OCI-LY3 (cell line): ENCODE measurements around the gene ITGA11.

Experiments
- H2AFZ ChIP-seq: fragments of 200-600, 300-600 bp; shearing (Covaris generic); 2 replicates; pipeline ENCODE4 v1.6.0; 2014; ENCODE audit warnings: antibody characterized with exemption, low read depth, low read length
- H3K27ac ChIP-seq: fragments of 200-600, 300-600 bp; sonication (generic); 2 replicates; pipeline ENCODE4 v1.5.1; 2014; ENCODE audit warnings: mild to moderate bottlenecking, low read length, moderate library complexity, mixed read lengths
- H3K27me3 ChIP-seq: fragments of 200-600, 300-600 bp; sonication (generic); 2 replicates; pipeline ENCODE4 v1.6.1; 2014; ENCODE audit warnings: low read depth, low read length, mixed read lengths
- H3K36me3 ChIP-seq: fragments of 200-600, 300-600 bp; sonication (generic); replicated peaks from 2 replicates; pipeline ENCODE3; 2014; ENCODE audit warnings: low read depth, low read length, mixed read lengths
- H3K4me1 ChIP-seq: fragments of 300-600, 200-600 bp; sonication (generic); 2 replicates; pipeline ENCODE4 v1.6.1; 2014; ENCODE audit warnings: low read length, mixed read lengths
- H3K4me2 ChIP-seq: fragments of 200-600, 300-600 bp; sonication (generic); 2 replicates; pipeline ENCODE4 v1.6.1; 2014; ENCODE audit warnings: low read length, mixed read lengths
- H3K4me3 ChIP-seq: fragments of 300-600, 200-600 bp; sonication (generic); 2 replicates; pipeline ENCODE4 v1.5.1; 2014; ENCODE audit warnings: antibody characterized with exemption, mild to moderate bottlenecking, low read length, moderate library complexity
- H3K79me2 ChIP-seq: fragments of 300-600, 200-600 bp; shearing (Covaris generic); 2 replicates; pipeline ENCODE4 v1.6.1; 2014; ENCODE audit warnings: mild to moderate bottlenecking, low read length, mixed read lengths
- H3K9ac ChIP-seq: fragments of 300-600, 200-600 bp; shearing (Covaris generic); 2 replicates; pipeline ENCODE4 v1.6.0; 2014; ENCODE audit warnings: mild to moderate bottlenecking, low read length, moderate library complexity
- H3K9me3 ChIP-seq: fragments of 200-600, 300-600 bp; shearing (Covaris generic); 2 replicates; pipeline ENCODE4 v1.6.1; 2014; ENCODE audit warnings: low read length, mixed read lengths; ENCODE audit not compliant: insufficient read depth
- H4K20me1 ChIP-seq: fragments of 200-600, 300-600 bp; sonication (generic); 2 replicates; pipeline ENCODE4 v1.6.1; 2016; ENCODE audit warnings: low read length, mixed read lengths; ENCODE audit not compliant: insufficient read depth
- CTCF ChIP-seq: fragments of 200-600, 300-600 bp; sonication (generic); IDR thresholded peaks from 2 replicates; pipeline ENCODE4 v1.5.1; 2014; ENCODE audit warnings: antibody characterized with exemption, low read length, low read depth
- EZH2phosphoT487 ChIP-seq: fragments of 200-600 bp; shearing (Covaris generic); IDR thresholded peaks from 2 replicates; pipeline ENCODE4 v1.6.1; 2018; ENCODE audit warnings: antibody characterized with exemption, mixed run types, low read depth

Gene ITGA11

GRCh38 chr15:68347392-68347791, 84.6 kb downstream of the ITGA11 start:
- Histone ChIP-seq H2AFZ (no peak overlapping the region), H3K27ac (no peak overlapping the region), H3K9me3 (no peaks in the 10 kb centered on the region), H3K36me3 (no peaks in the 10 kb centered on the region), H4K20me1 (no peaks in the 10 kb centered on the region), H3K4me3 (no peak overlapping the region), H3K79me2 (no peaks in the 10 kb centered on the region), H3K9ac (no peak overlapping the region), H3K4me2 (no peak overlapping the region), H3K4me1 (peaks cover 12% of the 10 kb centered on the region), H3K27me3 (peaks cover 14% of the 10 kb centered on the region)
- TF ChIP-seq CTCF (no peak), EZH2phosphoT487 (no peak)

- Histone ChIP-seq H3K4me3 (no peak overlapping the region), H3K36me3 (no peaks in the 10 kb centered on the region), H3K27me3 (peaks cover 14% of the 10 kb centered on the region), H3K4me1 (peaks cover 9% of the 10 kb centered on the region; the same call in 1 of the 2 replicates), H4K20me1 (no peaks in the 10 kb centered on the region), H3K9me3 (no peaks in the 10 kb centered on the region), H3K79me2 (no peaks in the 10 kb centered on the region), H2AFZ (no peak overlapping the region), H3K4me2 (no peak overlapping the region), H3K27ac (no peak overlapping the region), H3K9ac (no peak overlapping the region)
- TF ChIP-seq CTCF (no peak), EZH2phosphoT487 (no peak)
Observed at GRCh38 chr15:68346979-68347378, 85.0 kb downstream of the ITGA11 start.

- no peaks in the 10 kb centered on the region for H3K9me3 ChIP-seq
- no peak overlapping the region for H3K4me3 ChIP-seq
- H2AFZ ChIP-seq = no peak overlapping the region
- H3K79me2 ChIP-seq = no peaks in the 10 kb centered on the region
- H3K4me1 ChIP-seq = peaks cover 9% of the 10 kb centered on the region; the same call in 1 of the 2 replicates
- H3K27ac ChIP-seq = no peak overlapping the region
- no peak overlapping the region for H3K9ac ChIP-seq
- H3K27me3 ChIP-seq = peaks cover 14% of the 10 kb centered on the region
- H3K36me3 ChIP-seq = no peaks in the 10 kb centered on the region
- TF ChIP-seq EZH2phosphoT487 (no peak), CTCF (no peak)
- no peak overlapping the region for H3K4me2 ChIP-seq
- H4K20me1 ChIP-seq = no peaks in the 10 kb centered on the region
Observed at GRCh38 chr15:68345481-68345880, 86.5 kb downstream of the ITGA11 start.

GRCh38 chr15:68344600-68344999, 87.4 kb downstream of the ITGA11 start:
- H3K36me3 ChIP-seq = no peaks in the 10 kb centered on the region
- H3K9me3 ChIP-seq = no peaks in the 10 kb centered on the region
- no peak overlapping the region for H3K9ac ChIP-seq
- no peak overlapping the region for H3K4me2 ChIP-seq
- TF ChIP-seq EZH2phosphoT487 = no peak
- no peak for TF ChIP-seq CTCF
- H3K4me3 ChIP-seq = no peak overlapping the region
- peaks cover 9% of the 10 kb centered on the region; the same call in 1 of the 2 replicates for H3K4me1 ChIP-seq
- no peaks in the 10 kb centered on the region for H3K79me2 ChIP-seq
- no peaks in the 10 kb centered on the region for H4K20me1 ChIP-seq
- peaks cover 14% of the 10 kb centered on the region for H3K27me3 ChIP-seq
- no peak overlapping the region for H3K27ac ChIP-seq
- H2AFZ ChIP-seq = no peak overlapping the region
